ENCODE measurements around the gene GRIA4.

GRIA4 gene

GRCh38 chr11:105918600-105918999, 308.7 kb downstream of the GRIA4 start:
- Histone ChIP-seq H3K4me3 (replicated peaks; ENCODE audit: insufficient read depth, low read length) (no peak overlapping the region), H3K27ac (replicated peaks) (no peak overlapping the region), H3K27me3 (ENCODE audit: insufficient read depth, poor library complexity, severe bottlenecking) (no peaks in the 10 kb centered on the region)
- no peak for TF ChIP-seq POLR2AphosphoS5 (IDR thresholded peaks at IDR 0.05; ENCODE audit: low read depth)
- TF ChIP-seq SPI1 (IDR thresholded peaks at IDR 0.05; ENCODE audit: borderline replicate concordance, low read depth), result no peak
- no peak for TF ChIP-seq GABPA (IDR thresholded peaks at IDR 0.05; ENCODE audit: low read depth)
- TF ChIP-seq, protein P1, sequence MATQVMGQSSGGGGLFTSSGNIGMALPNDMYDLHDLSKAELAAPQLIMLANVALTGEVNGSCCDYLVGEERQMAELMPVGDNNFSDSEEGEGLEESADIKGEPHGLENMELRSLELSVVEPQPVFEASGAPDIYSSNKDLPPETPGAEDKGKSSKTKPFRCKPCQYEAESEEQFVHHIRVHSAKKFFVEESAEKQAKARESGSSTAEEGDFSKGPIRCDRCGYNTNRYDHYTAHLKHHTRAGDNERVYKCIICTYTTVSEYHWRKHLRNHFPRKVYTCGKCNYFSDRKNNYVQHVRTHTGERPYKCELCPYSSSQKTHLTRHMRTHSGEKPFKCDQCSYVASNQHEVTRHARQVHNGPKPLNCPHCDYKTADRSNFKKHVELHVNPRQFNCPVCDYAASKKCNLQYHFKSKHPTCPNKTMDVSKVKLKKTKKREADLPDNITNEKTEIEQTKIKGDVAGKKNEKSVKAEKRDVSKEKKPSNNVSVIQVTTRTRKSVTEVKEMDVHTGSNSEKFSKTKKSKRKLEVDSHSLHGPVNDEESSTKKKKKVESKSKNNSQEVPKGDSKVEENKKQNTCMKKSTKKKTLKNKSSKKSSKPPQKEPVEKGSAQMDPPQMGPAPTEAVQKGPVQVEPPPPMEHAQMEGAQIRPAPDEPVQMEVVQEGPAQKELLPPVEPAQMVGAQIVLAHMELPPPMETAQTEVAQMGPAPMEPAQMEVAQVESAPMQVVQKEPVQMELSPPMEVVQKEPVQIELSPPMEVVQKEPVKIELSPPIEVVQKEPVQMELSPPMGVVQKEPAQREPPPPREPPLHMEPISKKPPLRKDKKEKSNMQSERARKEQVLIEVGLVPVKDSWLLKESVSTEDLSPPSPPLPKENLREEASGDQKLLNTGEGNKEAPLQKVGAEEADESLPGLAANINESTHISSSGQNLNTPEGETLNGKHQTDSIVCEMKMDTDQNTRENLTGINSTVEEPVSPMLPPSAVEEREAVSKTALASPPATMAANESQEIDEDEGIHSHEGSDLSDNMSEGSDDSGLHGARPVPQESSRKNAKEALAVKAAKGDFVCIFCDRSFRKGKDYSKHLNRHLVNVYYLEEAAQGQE (IDR thresholded peaks at IDR 0.05; ENCODE audit: insufficient replicate concordance, low read depth), result no peak
- TF ChIP-seq, protein P2, sequence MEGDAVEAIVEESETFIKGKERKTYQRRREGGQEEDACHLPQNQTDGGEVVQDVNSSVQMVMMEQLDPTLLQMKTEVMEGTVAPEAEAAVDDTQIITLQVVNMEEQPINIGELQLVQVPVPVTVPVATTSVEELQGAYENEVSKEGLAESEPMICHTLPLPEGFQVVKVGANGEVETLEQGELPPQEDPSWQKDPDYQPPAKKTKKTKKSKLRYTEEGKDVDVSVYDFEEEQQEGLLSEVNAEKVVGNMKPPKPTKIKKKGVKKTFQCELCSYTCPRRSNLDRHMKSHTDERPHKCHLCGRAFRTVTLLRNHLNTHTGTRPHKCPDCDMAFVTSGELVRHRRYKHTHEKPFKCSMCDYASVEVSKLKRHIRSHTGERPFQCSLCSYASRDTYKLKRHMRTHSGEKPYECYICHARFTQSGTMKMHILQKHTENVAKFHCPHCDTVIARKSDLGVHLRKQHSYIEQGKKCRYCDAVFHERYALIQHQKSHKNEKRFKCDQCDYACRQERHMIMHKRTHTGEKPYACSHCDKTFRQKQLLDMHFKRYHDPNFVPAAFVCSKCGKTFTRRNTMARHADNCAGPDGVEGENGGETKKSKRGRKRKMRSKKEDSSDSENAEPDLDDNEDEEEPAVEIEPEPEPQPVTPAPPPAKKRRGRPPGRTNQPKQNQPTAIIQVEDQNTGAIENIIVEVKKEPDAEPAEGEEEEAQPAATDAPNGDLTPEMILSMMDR (IDR thresholded peaks at IDR 0.05; ENCODE audit: insufficient read depth, low read length), result no peak
- DNase-seq (ENCODE audit: low read depth in 1 of 2, low spot score in 1 of 2), result no peak

- TF ChIP-seq GABPA (IDR thresholded peaks at IDR 0.05; ENCODE audit: low read depth) (no peak), SPI1 (IDR thresholded peaks at IDR 0.05; ENCODE audit: borderline replicate concordance, low read depth) (no peak), POLR2AphosphoS5 (IDR thresholded peaks at IDR 0.05; ENCODE audit: low read depth) (no peak)
- TF ChIP-seq, protein P2 (IDR thresholded peaks at IDR 0.05; ENCODE audit: insufficient read depth, low read length), result no peak
- TF ChIP-seq, protein P1 (IDR thresholded peaks at IDR 0.05; ENCODE audit: insufficient replicate concordance, low read depth), result no peak
- H3K4me3 ChIP-seq (replicated peaks; ENCODE audit: insufficient read depth, low read length), result no peak overlapping the region
- H3K27ac ChIP-seq (replicated peaks), result no peak overlapping the region
- no peak for DNase-seq (ENCODE audit: low read depth in 1 of 2, low spot score in 1 of 2)
- H3K27me3 ChIP-seq (ENCODE audit: insufficient read depth, poor library complexity, severe bottlenecking), result peaks cover 2% of the 10 kb centered on the region
Observed at GRCh38 chr11:105923252-105923651, 313.4 kb downstream of the GRIA4 start.

DNA sequence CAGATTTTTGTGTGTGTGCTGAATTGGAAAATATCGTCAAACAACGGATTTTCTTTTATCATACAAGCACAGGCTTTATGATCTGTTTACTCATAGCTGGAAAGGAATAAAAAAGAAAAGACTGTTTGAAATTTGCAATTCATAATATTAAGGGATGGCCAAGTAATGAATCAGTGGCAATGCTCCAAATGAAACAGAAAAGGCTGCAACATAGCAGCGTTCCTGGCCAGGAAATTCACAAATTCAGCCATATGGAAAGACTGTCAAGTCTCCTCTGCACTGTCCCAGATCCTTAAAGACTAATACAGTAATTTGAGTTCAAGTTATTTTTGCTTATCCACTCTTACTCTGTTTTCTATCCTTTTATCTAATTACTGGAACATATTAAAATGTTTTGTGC, 313.9 kb downstream of the GRIA4 start:
- H3K4me3 ChIP-seq (replicated peaks; ENCODE audit: insufficient read depth, low read length), result no peak overlapping the region

More for the DNA sequence above, 313.9 kb downstream of the GRIA4 start:
- Histone ChIP-seq H3K27ac (replicated peaks) (no peak overlapping the region), H3K27me3 (ENCODE audit: insufficient read depth, poor library complexity, severe bottlenecking) (peaks cover 2% of the 10 kb centered on the region)
- no peak for DNase-seq (ENCODE audit: low read depth in 1 of 2, low spot score in 1 of 2)
- TF ChIP-seq, protein P2 (IDR thresholded peaks at IDR 0.05; ENCODE audit: insufficient read depth, low read length), result no peak
- TF ChIP-seq, protein P1 (IDR thresholded peaks at IDR 0.05; ENCODE audit: insufficient replicate concordance, low read depth), result no peak
- TF ChIP-seq GABPA (IDR thresholded peaks at IDR 0.05; ENCODE audit: low read depth) (no peak), SPI1 (IDR thresholded peaks at IDR 0.05; ENCODE audit: borderline replicate concordance, low read depth) (no peak), POLR2AphosphoS5 (IDR thresholded peaks at IDR 0.05; ENCODE audit: low read depth) (no peak)

All from HL-60 (cell line).